GM18951 (cell line): ENCODE measurements around the gene IL1B.

Experiments used
- POLR2A ChIP-seq: IDR thresholded peaks from 4 replicates; pipeline ENCODE4 v1.6.1; 2011; ENCODE audit warnings: mild to moderate bottlenecking; ENCODE audit not compliant: insufficient read length, insufficient read depth; ENCODE audit errors: extremely low read depth
- in situ Hi-C: fragments of 300-500 bp; cut with MboI; formaldehyde crosslinking; loops from one replicate; pipeline ENCODE4 v1.12.0; 2022; ENCODE audit warnings: low sequenced_read_pairs, mixed read lengths, inconsistent platforms; ENCODE audit not compliant: unreplicated experiment

IL1B gene

DNA sequence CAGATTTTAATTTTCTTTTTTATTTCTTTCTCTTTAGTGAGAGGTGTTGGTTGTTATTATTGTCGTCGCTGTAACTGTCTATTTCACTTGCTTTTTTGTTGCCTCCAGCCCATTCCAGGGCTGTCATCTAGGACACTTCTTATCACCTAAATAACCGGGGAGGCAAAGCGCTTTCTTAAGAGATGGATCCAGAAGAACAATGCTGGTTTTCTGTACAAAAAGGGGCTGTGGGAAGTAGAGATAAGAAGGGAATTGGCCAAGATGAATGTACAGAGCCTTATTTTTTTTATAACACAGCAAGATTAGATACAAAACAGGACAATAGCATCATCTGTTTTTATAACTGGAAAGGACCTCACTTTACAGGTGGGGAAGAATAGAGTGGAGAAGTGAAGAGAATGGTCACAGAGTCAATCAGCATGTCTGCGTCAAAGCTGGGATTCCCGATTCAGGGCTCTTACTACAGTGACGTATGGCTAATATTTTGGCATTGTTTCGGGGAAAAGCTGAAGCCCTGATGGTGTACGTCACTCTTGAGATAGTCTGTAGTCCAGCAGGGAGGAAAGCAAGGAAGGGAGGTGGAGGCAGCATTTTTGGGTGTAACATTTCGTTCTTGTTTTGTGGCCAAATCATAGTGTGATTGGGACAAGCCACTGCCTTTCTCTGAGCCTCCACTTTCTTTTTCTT, 23.2 kb downstream of the IL1B start:
- in situ Hi-C loops, result no loop called here
- TF ChIP-seq POLR2A, result no peak

DNA sequence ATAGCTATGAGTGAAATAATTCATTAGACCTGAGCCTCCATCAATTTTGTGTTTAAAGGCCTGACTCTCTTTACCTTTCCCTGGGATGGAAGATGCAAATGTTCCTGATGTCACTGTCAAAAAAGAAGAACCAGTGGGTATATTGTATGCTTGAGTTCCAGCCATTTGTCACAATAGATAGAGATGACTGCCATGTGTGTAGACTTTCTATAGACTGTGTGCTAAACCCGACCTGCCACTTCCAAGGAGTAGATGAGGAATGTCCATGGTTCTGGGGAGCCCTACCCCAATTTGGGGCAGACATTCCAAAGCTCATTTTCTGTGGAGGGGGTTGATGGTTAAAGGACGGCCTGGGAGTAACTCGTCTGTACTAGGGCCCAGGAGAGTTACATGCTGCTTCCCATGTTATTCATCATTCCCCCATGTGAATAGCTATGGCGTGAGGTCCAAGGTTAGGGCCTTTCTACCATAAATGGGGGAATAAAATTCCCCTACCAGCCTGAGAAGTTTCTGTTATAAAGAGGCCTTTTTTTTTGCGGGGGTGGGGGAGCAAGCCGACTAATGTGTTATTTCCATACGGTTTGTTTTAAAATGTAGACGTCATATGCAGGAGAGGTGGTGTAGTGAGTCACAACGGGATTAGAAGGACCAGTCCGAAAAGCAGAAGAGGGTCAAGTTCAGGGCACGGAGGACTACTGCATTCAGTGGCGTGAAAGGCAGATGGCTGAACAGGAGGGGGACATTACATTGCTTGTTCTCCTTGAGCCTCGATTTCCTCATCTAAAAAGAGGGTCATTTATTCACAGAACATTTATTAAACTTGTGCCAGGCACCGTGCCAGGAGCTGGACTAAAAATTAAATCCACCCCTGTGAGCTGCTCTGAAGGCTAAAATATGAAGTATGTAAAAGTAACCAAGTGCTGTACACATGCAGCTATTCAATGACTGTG, 24.0 kb downstream of the IL1B start:
- no peak for TF ChIP-seq POLR2A
- in situ Hi-C loops, result no loop called here

DNA sequence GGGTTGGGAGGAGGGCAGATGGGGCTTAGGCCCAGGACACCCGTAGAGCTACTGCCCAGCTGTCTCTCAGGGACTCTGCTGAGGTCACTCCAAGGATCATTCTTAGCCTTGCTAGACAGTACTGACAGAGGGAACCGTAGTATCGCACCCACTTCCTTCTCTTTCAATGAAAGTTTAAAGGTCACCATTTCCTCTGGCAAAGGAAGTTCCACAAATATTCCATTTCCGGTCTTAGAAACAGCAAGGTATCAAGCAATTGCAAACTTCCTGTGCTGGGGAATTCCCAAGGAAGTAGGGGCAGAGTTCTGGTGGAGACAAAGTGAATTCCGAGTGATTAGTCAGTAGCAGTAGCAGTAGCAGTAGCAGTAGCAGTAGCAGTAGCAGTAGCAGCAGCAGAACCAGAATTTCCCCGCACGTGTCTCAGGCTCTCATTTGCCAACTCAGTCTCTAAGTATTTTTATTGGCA, 24.7 kb downstream of the IL1B start:
- TF ChIP-seq POLR2A, result no peak
- in situ Hi-C loops, result no loop called here

DNA sequence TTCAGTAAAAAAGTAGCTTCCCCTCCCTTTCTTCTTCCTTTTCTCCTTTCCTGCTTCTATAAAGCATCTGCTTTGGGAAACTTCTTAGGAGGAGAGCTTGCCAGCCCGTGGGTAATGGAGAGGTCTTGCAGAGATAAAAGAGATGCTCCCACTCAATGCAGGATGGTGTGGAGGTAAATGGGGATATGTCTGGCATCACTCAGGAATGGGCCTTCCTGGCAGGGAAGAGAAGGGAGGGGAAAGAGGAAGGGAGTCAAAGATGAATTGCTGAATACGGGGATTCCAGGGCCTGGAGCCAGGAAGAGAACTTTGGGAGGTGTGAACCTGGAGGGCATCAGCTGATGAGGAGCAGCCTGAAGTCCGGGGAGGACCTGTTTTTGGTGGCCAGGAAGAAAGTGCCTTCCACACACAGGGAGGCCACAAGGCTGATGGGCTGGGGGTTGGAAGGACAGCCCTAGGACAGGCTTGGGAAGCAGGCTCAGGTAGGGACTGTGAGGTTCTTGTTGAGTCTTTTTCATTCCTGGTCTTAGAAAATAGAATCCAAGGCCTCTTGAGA, 25.2 kb downstream of the IL1B start:
- TF ChIP-seq POLR2A, result no peak
- in situ Hi-C loops, result no loop called here

DNA sequence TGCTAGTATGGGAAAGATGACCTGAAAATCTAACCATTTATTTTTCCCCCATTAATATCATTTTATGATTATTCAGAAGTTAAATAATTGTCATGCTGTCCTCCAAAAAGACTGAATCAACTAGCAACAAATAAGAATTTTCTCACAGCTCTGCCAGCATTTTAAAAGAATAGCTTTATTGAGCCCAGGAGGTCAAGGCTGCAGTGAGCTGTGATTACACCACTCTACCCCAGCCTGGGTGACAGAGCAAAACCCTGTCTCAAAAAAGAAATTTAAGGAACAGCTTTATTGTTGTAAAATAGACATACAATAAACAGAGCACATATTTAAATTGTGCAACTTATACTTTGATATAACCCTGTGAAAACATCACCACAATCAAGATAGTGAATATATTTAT, 27.5 kb downstream of the IL1B start:
- in situ Hi-C loops, result no loop called here
- TF ChIP-seq POLR2A, result no peak

DNA sequence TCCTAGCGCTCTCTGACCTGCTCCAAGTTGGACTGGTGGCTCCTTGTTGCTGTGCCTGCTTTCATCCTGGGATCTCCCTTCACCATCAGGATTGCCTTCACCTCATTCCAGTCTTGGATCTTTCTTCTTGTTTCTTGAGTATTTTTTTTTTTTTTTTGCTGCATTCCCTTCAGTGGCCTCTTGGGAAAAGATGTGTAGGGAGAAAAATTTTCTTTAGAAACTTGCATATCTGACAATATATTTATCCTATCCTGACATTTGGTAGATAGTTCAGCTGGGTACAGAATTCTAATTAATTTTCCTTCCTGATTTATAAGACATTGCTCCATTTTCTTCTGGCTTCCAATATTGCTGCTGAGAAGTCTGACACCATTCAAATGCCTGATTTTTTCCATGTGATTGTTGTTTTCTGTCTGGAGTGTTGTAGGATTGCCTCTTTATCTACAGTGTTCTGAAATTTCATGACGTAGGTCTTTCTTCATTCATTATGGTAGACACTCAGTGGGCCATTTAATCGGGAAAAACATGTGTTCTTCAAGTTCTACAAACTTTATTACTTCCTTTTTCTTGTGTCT, 29.3 kb downstream of the IL1B start:
- in situ Hi-C loops, result no loop called here
- TF ChIP-seq POLR2A, result no peak

DNA sequence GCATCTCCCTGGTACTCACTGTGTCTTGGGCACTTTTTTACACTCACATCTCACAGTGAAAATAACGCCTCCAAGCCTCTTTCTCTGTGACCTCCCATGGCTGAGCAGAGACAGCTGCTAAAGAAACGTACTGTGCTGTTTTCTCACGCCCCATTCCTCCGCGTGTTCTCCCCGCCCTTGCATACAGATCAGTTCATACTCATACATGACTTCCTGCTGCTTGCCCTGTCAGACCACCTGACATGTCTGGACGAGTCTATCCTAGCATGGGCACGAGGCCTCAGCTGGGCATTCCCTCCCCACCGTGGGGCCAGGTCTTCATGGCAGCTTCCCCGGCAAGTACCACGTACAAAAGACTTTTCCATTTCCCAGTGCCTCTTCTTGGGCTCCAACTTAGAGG, 31.0 kb downstream of the IL1B start:
- in situ Hi-C loops, result no loop called here
- peak; percentile 35 for TF ChIP-seq POLR2A

DNA sequence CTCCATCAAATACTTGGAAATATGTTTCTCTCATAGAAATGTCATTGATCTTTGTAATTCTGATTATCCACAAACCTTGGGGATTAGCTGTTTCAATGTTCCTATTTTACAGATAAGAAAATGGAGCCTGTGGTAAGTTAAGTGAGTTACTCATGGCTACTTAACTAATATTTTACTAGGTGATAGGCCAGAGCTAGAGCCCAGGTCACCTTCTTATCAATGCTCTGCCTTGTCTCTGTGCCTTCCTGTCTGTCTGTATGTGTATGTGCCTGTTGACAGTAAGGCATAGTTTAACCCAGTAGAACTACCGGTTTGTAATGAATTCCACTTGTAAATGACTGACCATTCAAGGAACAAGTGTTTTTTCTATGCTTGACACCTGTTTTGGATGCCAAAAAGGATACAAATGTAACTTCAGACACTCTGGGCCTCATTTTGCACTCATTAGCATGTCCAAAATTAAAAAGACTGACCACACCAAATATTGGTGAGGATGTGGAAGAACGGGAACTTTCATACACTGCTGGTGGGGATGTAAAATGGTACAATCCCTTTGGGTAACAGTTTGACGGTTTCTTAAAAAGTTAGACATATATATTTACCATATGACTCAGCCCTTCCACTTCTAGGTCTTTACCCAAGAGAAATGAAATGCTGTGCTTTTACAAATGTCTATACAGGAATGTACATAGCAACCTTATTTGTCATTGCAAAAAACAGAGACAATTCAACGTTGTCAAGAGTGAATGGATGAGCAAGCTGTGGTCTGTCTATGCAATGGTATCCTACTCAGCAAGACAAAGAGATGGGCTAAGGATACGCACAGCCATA, 32.7 kb downstream of the IL1B start:
- in situ Hi-C loops, result no loop called here
- TF ChIP-seq POLR2A, result no peak

DNA sequence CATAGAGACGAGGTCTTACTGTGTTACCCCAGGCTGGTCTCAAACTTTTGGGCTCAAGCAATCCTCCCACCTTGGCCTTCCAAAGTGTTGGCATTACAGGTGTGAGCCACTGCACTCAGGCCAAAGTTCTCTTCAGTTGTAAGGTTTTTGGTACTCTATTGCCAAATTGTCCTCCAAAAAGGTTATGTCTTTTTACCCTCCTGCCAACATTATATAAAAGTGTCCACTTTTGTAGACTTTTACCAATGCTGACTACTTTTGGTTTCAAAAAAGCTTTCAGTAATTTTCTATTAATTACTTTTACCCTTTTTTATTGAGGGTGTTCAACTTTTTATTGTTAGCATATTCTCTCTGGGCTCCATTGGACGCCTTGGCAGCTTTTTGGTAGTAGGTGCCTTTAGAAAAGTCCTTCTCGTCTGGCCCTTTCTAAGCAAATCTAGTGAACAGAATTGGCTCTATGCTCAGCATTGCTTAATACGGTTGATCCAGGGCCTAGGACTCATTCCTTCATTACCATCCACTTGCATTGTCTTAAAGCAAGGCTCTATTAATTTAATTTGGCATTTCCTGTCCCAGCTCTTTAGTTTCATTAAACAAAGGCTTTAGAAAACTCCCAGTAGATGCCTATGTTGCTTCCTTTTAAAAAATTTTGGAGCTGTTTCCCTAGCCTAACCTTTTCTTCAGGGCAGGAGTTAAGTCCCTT, 35.5 kb downstream of the IL1B start:
- TF ChIP-seq POLR2A, result no peak
- in situ Hi-C loops, result no loop called here

DNA sequence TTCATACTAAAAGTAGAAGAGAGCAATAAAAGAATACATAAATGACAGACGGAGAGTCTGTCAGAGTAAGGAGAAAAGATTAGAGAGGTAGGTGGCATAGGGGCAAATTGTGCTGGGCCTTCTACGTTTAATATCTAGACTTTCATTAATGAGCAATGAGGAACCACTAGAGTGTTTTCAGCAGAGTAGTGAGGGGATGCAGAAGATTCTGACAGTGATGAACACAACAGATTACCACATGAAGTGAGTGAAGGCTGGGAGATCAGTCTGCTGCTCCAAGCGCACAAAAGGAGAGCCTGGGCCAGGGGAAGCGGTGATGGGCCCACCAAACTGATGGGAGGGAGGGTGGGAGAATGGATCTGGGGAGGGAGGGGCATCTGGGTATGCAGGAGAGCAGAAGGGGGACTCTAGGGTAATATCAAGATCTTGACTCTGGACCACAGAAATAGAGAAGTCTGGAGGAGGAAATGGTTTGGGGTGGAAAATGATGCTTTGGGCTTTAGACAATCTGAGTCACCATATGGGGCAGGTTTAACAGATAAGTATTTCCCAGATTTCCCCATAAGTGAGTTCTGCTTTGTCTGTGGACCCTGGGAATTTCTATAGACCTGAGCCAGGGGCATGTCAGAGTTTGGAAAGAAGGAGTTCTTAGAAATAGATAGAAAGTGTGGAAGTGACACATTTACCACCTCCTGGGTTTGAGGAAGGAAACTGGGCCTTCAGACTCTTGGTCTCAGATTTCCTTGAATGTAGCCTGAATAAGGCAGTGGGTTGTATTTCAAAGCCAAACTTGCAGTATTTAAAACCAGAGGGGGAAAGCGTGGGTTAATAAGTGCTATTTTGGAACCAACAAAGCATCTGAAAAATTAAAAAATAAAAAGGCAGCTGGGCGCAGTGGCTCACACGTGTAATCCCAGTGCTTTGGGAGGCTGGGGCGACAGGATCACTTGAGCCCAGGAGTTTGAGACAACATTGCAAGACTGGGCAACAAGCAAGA, 37.3 kb downstream of the IL1B start:
- TF ChIP-seq POLR2A, result no peak
- in situ Hi-C loops, result no loop called here

DNA sequence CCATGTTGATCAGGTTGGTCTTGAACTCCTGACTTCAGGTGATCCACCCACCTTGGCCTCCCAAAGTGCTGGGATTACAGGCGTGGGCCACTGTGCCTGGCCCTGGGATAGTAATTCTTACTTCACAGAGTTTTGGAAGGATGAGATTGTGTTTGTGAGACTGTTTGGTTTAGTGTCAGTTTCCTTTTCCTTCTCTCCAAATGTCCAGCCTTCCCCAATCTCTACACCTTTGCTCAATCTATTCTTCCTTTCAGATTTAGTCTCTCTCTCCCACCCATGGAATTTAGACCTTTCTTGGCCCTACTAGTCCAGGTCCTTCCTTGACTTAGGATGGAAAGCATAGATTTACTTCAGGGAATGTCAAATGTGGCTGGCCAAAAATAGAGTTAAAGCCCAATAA, 40.1 kb downstream of the IL1B start:
- no peak for TF ChIP-seq POLR2A
- in situ Hi-C loops, result no loop called here
